ENCODE results near the gene LRRC73. TPM values are rescaled to one million over a fixed set of nuclear protein-coding genes. Genes with fewer than 3 reads are reported as not detected.

Gene LRRC73
- total RNA-seq, 1 donor: 0.63 TPM

- peak; percentile 45 for DNase-seq (ENCODE audit: low read depth)
- TF ChIP-seq CTCF (IDR thresholded peaks at IDR 0.05; ENCODE audit: insufficient read depth, low read length): peak; percentile 66
- no peak overlapping the region for H3K4me3 ChIP-seq (ENCODE audit: low read depth, low read length)
Measured at GRCh38 chr6:43496370-43497128, 13.6 kb downstream of the LRRC73 start.

- no peak for DNase-seq (ENCODE audit: low read depth)
- no peak overlapping the region for H3K4me3 ChIP-seq (ENCODE audit: low read depth, low read length)
- peak; percentile 15 for TF ChIP-seq CTCF (IDR thresholded peaks at IDR 0.05; ENCODE audit: insufficient read depth, low read length)
Measured at GRCh38 chr6:43495409-43495941, 14.7 kb downstream of the LRRC73 start.

- DNase-seq (ENCODE audit: low read depth): no peak
- H3K4me3 ChIP-seq (ENCODE audit: low read depth, low read length): no peak overlapping the region
- TF ChIP-seq CTCF (IDR thresholded peaks at IDR 0.05; ENCODE audit: insufficient read depth, low read length): no peak
Measured at GRCh38 chr6:43494766-43495165, 15.4 kb downstream of the LRRC73 start.

GRCh38 chr6:43494321-43494720 lies 15.8 kb downstream of the LRRC73 start:
- TF ChIP-seq CTCF (IDR thresholded peaks at IDR 0.05; ENCODE audit: insufficient read depth, low read length): no peak
- no peak overlapping the region for H3K4me3 ChIP-seq (ENCODE audit: low read depth, low read length)
- DNase-seq (ENCODE audit: low read depth): no peak

- DNase-seq (ENCODE audit: low read depth): no peak
- TF ChIP-seq CTCF (IDR thresholded peaks at IDR 0.05; ENCODE audit: insufficient read depth, low read length): no peak
- no peak overlapping the region for H3K4me3 ChIP-seq (ENCODE audit: low read depth, low read length)
Measured at GRCh38 chr6:43493833-43494232, 16.3 kb downstream of the LRRC73 start.

GRCh38 chr6:43493230-43493629 lies 16.9 kb downstream of the LRRC73 start:
- no peak for DNase-seq (ENCODE audit: low read depth)
- no peak overlapping the region for H3K4me3 ChIP-seq (ENCODE audit: low read depth, low read length)
- TF ChIP-seq CTCF (IDR thresholded peaks at IDR 0.05; ENCODE audit: insufficient read depth, low read length): no peak
